AG09309 (cell line): ENCODE measurements around the gene IQGAP2.
A peak's percentile ranks its signal among the peaks of the same experiment; 100 is the strongest.
"Not testable (repeated sequence)": the region's sequence is repeated elsewhere in the genome, so short reads cannot be mapped to it uniquely, and the experiment has no call there.

Experiments used
- DNase-seq: peaks from one replicate; pipeline ENCODE4 v3.0.0-alpha.2; 2010; ENCODE audit warnings: low read depth
- H3K4me3 ChIP-seq: 2 replicates; pipeline ENCODE4 v1.5.1; 2011; ENCODE audit warnings: mild to moderate bottlenecking, low read depth, low read length, moderate library complexity; ENCODE audit not compliant: control insufficient read depth
- TF ChIP-seq, protein P1 (sequence below): IDR thresholded peaks from 2 replicates; pipeline ENCODE4 v1.5.1; 2011; ENCODE audit warnings: mild to moderate bottlenecking, low read depth, low read length, inconsistent platforms; ENCODE audit not compliant: insufficient read depth, control insufficient read depth; ENCODE audit errors: missing control alignments

The IQGAP2 gene

DNA sequence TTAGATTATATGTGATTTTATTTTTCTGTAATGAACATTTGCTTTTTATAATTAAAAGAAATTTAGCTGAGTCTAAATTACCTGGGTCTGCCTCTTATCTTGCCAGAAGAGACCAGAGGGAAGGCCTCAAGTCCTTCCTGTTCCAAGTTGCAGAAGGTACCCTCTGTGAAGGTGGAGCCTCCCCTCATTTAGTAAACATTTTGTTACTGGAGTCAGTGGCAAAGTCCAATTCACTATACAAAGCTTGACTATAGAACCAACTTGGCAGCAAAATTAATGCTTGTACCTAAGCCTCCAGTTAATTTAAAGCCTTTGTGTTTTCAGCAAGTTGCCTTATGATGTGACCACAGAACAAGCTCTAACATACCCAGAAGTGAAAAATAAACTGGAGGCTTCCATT, 270.0 kb downstream of the IQGAP2 start:
- DNase-seq, result no peak
- TF ChIP-seq, protein P1, sequence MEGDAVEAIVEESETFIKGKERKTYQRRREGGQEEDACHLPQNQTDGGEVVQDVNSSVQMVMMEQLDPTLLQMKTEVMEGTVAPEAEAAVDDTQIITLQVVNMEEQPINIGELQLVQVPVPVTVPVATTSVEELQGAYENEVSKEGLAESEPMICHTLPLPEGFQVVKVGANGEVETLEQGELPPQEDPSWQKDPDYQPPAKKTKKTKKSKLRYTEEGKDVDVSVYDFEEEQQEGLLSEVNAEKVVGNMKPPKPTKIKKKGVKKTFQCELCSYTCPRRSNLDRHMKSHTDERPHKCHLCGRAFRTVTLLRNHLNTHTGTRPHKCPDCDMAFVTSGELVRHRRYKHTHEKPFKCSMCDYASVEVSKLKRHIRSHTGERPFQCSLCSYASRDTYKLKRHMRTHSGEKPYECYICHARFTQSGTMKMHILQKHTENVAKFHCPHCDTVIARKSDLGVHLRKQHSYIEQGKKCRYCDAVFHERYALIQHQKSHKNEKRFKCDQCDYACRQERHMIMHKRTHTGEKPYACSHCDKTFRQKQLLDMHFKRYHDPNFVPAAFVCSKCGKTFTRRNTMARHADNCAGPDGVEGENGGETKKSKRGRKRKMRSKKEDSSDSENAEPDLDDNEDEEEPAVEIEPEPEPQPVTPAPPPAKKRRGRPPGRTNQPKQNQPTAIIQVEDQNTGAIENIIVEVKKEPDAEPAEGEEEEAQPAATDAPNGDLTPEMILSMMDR, result no peak

DNA sequence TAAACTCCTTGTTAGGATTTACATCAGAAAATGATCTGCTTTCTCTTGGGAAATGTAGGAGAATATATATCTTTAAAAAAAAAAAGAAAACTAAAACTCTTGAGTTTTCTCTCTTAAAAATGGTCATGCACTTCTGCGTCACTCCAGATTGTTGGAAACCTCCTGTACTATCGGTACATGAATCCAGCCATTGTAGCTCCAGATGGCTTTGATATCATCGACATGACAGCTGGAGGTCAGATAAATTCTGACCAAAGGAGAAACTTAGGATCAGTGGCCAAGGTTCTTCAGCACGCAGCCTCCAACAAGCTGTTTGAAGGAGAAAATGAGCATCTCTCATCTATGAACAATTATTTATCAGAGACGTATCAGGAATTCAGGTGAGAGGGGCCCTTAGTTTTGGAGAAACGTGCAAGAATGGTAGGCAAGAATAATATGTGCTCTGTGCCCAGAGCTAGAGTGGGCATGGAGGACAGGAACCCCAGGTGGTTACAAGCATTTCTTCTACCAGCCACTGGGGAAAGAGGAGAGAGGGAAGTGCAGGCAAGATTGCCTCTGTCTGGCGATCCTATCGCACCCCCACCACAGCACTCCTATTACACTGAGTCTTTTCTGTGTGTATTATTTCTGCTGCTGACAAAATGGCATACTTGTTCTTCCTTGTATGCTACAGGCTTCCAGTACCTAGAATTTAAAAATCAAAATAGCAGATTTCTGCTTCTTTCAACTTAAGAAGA, 271.4 kb downstream of the IQGAP2 start:
- TF ChIP-seq, protein P1, result no peak
- H3K4me3 ChIP-seq, result no peak overlapping the region
- no peak for DNase-seq

More for the DNA sequence above, 270.0 kb downstream of the IQGAP2 start:
- H3K4me3 ChIP-seq, result no peak overlapping the region

DNA sequence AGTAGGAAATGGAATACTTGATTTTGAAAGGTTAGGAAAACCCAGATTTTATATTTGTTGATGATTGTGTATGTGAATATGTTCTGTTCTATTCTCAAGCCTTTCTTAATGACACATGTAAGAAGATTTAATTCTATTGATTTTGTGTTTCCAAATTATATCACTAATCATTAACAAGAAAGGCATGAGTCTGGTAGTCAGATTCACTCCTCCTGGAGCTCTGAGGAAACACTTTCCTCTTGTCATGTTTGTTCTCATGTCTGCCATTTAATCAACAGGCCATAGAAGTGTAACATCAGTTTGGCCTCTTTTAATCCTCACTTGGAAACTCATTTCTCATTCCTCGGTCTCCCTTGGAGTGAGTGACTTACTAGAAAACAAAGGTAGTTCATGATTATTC, 272.3 kb downstream of the IQGAP2 start:
- TF ChIP-seq, protein P1, result no peak
- no peak for DNase-seq
- H3K4me3 ChIP-seq, result no peak overlapping the region

DNA sequence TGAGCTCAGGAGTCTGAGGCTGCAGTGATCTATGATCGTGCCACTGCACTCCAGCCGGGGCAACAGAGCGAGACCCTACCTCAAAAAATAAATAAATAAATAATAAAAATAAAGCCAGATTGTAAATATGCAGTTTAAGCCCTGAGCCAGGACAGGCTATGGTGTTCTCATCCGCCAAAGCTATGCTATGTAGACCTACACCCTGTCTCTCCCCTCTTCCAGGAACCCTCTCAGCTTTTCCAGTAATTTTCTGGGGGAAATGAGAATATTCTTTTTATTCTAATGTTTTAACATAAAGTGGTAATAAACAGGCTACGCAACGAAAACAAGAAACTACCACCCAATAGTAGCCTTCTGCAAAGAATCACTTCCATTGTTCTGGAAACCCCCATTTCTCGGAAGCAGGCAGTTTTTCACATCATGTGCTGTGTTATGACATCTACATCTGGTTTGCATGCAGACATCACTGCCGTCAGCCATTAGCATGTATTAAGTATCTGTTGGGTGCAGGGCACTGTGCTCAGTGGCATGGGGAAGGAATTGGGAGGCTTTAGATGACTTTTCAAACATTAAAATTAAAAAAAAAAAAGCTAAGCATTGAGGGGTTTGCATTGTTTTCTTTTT, 274.9 kb downstream of the IQGAP2 start:
- no peak for DNase-seq
- TF ChIP-seq, protein P1, result no peak

DNA sequence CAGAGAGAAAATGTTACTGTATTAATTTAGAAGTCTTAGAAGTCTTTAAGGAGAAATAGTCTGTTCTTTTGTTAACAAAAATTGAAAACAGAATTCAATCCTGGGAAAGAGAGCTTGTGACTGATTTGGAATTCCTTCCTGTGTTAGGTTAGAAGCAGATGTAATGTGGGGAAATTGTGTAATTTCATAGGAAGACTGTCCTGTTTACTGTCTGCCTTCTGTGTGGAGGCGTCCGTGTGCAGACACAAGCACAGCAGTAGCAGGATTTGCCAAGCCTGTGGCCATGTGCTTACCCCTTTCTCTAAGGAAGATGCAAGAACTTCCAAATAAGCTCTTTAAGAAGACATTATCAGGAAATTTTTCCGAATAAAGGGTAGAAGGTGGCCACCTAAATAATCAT, 276.1 kb downstream of the IQGAP2 start:
- TF ChIP-seq, protein P1, result no peak
- H3K4me3 ChIP-seq, result no peak overlapping the region

More for the DNA sequence above, 274.9 kb downstream of the IQGAP2 start:
- no peak overlapping the region for H3K4me3 ChIP-seq

DNA sequence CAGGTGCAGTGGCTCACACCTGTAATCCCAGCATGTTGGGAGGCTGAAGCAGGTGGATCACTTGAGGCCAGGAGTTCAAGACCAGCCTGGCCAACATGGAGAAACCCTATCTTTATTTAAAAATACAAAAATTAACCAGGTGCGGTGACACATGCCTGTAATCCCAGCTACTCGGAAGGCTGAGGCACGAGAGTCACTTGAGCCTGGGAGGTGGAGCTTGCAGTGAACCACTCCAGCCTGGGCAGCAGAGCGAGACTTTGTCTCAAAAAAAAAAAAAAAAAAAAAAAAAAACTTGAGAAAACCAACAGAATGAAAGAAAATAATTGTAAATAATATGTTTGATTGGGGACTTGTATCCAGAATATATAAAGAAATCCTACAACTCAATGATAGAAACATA, 277.7 kb downstream of the IQGAP2 start:
- not testable (repeated sequence) for H3K4me3 ChIP-seq, DNase-seq

More for the DNA sequence above, 276.1 kb downstream of the IQGAP2 start:
- peak; percentile 27 for DNase-seq

DNA sequence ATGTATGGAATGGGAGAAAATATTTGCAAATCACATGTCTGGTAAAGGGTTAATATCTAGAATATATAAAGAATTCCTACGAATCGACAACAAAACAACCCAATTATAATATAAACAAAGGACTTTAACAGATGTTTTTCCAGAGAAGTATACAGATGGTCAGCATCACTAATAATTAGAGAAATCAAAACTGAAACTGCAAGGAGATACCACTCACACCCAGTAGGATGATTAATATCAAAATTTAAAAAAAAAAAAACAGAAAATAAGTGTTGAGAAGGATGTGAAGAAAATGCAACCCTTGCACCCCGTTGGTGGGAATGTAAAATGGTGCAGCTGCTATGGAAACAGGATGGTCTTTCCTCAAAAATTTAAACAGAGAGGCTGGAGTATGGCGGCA, 278.2 kb downstream of the IQGAP2 start:
- no peak overlapping the region for H3K4me3 ChIP-seq

More for the DNA sequence above, 278.2 kb downstream of the IQGAP2 start:
- DNase-seq, result no peak
- TF ChIP-seq, protein P1, result no peak
